HG03025 (cell line): ENCODE results near the gene WASL.

ENCODE experiments used
- ATAC-seq: cut with Tn5 transposase; IDR thresholded peaks from one replicate; pipeline ENCODE4 v1.9.1; 2021; ENCODE audit warnings: mild to moderate bottlenecking, moderate library complexity; ENCODE audit not compliant: unreplicated experiment, low FRiP score

Gene WASL

GRCh38 chr7:123663200-123663599, 85.6 kb downstream of the WASL start:
- ATAC-seq: no peak

GRCh38 chr7:123662755-123663154, 86.0 kb downstream of the WASL start:
- no peak for ATAC-seq

GRCh38 chr7:123662293-123662692, 86.5 kb downstream of the WASL start:
- no peak for ATAC-seq

- no peak for ATAC-seq
Observed at GRCh38 chr7:123661765-123662164, 87.0 kb downstream of the WASL start.

GRCh38 chr7:123660514-123661354, 88.1 kb downstream of the WASL start:
- no peak for ATAC-seq

- no peak for ATAC-seq
Observed at GRCh38 chr7:123658023-123658422, 90.8 kb downstream of the WASL start.

GRCh38 chr7:123657304-123657685, 91.5 kb downstream of the WASL start:
- no peak for ATAC-seq

- ATAC-seq: no peak
Observed at GRCh38 chr7:123656544-123657303, 92.1 kb downstream of the WASL start.

- no peak for ATAC-seq
Observed at GRCh38 chr7:123655614-123656013, 93.2 kb downstream of the WASL start, which contains the start of gene LMOD2. Gene LMOD2 (plus strand): TSS chr7:123655866. CDS start chr7:123655964, 98 bp downstream.

- no peak for ATAC-seq
Observed at GRCh38 chr7:123653162-123653561, 95.6 kb downstream of the WASL start.

GRCh38 chr7:123652406-123652805, 96.4 kb downstream of the WASL start:
- no peak for ATAC-seq

- ATAC-seq: no peak
Observed at GRCh38 chr7:123650595-123650994, 98.2 kb downstream of the WASL start.

GRCh38 chr7:123649964-123650363, 98.8 kb downstream of the WASL start:
- ATAC-seq: no peak

GRCh38 chr7:123647106-123647730, 101.6 kb downstream of the WASL start:
- ATAC-seq: no peak

GRCh38 chr7:123645516-123645915, 103.3 kb downstream of the WASL start:
- ATAC-seq: no peak

- ATAC-seq: no peak
Observed at GRCh38 chr7:123643495-123644441, 105.0 kb downstream of the WASL start.

GRCh38 chr7:123641901-123642300, 106.9 kb downstream of the WASL start:
- no peak for ATAC-seq

GRCh38 chr7:123640583-123640982, 108.2 kb downstream of the WASL start:
- no peak for ATAC-seq

- ATAC-seq: no peak
Observed at GRCh38 chr7:123639631-123640030, 109.2 kb downstream of the WASL start.

GRCh38 chr7:123637878-123638277, 110.9 kb downstream of the WASL start:
- no peak for ATAC-seq
